GM12874 (cell line): ENCODE data around the gene DHRSX.

ENCODE experiments used
- CTCF ChIP-seq: IDR thresholded peaks from 2 replicates; pipeline ENCODE4 v1.5.1; 2011; ENCODE audit warnings: low read depth, mild to moderate bottlenecking, control low read depth, low read length, moderate library complexity; ENCODE audit not compliant: insufficient read depth

The DHRSX gene

GRCh38 chrX:2462074-2462473, 38.7 kb downstream of the DHRSX start:
- TF ChIP-seq CTCF: no peak

GRCh38 chrX:2461711-2462016, 39.1 kb downstream of the DHRSX start:
- TF ChIP-seq CTCF: no peak

- no peak for TF ChIP-seq CTCF
Observed at GRCh38 chrX:2458309-2458708, 42.5 kb downstream of the DHRSX start.

GRCh38 chrX:2457289-2458133, 43.3 kb downstream of the DHRSX start:
- TF ChIP-seq CTCF: no peak

- no peak for TF ChIP-seq CTCF
Observed at GRCh38 chrX:2452799-2453198, 48.0 kb downstream of the DHRSX start.

GRCh38 chrX:2452317-2452784, 48.4 kb downstream of the DHRSX start:
- TF ChIP-seq CTCF: no peak

- no peak for TF ChIP-seq CTCF
Observed at GRCh38 chrX:2451501-2452316, 49.1 kb downstream of the DHRSX start.
